ENCODE results near the gene SMTN.
"Not testable (repeated sequence)": the region's sequence is repeated elsewhere in the genome, so short reads cannot be mapped to it uniquely, and the experiment has no call there.

SMTN gene

DNA sequence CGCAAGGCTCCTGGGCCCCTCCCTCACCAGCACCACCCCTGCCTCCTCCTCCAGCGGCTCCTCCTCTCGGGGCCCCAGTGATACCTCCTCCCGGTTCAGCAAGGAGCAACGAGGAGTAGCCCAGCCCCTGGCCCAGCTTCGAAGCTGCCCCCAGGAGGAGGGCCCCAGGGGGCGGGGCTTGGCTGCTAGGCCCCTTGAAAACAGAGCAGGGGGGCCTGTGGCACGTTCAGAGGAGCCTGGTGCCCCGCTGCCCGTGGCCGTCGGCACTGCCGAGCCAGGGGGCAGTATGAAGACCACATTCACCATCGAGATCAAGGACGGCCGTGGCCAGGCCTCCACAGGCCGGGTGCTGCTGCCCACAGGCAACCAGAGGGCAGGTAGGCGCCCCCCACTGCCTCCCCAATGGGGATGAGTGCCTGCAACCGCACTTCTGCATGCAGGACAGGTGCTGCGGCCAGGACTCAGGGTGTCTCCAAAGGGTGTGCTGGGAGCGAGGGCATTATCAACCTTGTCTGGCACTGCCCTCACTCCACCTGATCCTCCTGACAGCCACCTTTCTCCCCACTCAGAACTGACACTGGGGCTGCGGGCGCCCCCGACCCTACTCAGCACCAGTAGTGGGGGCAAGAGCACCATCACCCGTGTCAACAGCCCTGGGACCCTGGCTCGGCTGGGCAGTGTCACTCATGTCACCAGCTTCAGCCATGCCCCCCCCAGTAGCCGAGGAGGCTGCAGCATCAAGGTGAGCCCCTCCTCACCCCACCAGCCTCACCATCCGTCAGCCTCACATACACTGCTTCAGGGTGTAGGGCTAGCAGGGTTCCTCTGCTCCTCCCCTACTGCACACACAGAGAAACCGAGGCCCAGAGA, 10.2 kb downstream of the SMTN start:
- no peak for DNase-seq

DNA sequence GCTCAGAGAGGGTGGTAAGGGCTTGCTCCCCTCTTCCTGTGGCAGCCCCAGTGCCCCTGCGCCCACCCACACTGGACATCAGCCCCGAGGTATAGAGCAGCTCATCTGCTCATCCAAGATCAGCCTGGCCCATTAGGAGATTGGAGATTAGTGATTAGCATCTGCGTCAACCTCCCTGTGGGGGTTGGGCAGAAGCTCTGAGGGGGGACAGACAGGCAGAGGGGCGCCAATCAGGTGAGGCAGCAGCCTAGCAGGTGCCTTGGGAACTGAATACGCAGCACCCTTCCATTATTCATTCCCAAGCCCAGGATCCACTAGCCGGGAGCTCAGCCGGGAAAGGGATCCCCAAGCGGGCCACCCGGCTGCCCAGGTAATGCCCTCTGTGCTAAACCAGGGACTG, 11.0 kb downstream of the SMTN start:
- DNase-seq = no peak

DNA sequence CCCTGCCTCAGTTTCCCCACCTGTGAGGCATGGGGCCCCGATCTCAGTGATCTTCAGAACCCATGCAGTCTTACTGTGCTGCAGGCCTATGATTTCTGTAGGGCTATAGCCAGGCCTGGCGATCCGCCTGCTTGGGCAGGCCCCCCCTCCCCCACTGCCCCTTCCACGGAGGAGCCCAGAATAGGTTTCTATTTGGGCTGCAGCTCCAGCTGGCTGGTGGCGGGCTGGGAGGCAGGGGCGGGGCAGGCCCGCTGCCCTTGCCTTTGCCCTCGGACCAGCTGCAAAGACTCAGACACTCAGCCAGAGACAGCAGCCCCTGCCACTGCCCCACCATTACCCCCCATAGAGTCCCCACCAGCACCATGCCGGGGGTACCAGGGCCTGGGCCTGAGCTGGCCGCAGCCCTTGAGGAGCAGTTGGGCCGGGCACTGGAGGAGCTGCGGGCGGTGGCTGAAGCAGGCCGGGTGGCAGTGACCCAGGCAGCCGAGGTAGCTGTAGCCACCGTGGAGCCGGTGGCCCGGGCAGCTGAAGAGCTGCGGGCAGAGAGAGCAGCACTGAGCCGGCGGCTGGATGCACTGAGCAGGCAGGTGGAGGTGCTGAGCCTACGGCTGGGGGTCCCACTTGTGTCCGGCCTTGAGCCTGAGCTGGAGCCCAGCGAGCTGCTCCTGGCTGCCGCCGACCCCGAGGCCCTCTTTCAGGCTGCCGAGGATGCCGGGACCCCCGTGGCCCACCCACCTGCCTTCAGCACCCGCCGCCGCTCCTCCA, 12.2 kb downstream of the SMTN start:
- DNase-seq = no peak

GRCh38 chr22:31094021-31094551, 13.0 kb downstream of the SMTN start:
- DNase-seq = no peak

- DNase-seq = no peak
Measured at GRCh38 chr22:31094741-31095140, 13.6 kb downstream of the SMTN start.

GRCh38 chr22:31095637-31096249, 14.6 kb downstream of the SMTN start:
- no peak for DNase-seq

DNA sequence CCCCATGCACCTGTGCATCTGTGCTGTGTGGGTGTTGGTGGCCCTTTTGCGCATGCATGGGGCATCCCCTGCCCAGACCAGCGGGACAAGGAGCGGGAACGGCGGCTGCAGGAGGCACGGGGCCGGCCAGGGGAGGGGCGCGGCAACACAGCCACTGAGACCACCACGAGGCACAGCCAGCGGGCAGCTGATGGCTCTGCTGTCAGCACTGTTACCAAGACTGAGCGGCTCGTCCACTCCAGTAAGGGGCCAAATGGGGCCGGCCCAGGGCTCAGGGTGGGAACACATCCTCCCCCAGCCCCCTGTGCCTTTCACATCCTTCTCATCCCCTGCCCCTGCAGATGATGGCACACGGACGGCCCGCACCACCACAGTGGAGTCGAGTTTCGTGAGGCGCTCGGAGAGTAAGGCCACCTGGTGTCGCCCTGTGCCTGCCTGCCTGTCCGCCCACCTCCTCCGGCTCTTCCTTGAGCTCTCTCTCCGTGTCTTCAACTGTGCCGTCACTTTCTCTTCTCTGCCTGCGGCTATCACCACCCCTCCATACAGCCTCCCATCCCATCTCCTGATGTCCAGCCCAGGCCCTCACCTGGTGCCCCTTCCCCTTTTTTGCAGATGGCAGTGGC, 15.7 kb downstream of the SMTN start:
- no peak for DNase-seq

- not testable (repeated sequence) for DNase-seq
Measured at GRCh38 chr22:31097539-31097938, 16.4 kb downstream of the SMTN start.

GRCh38 chr22:31097941-31098631, 17.0 kb downstream of the SMTN start:
- no peak for DNase-seq

- no peak for DNase-seq
Measured at GRCh38 chr22:31098632-31099110, 17.6 kb downstream of the SMTN start.

DNA sequence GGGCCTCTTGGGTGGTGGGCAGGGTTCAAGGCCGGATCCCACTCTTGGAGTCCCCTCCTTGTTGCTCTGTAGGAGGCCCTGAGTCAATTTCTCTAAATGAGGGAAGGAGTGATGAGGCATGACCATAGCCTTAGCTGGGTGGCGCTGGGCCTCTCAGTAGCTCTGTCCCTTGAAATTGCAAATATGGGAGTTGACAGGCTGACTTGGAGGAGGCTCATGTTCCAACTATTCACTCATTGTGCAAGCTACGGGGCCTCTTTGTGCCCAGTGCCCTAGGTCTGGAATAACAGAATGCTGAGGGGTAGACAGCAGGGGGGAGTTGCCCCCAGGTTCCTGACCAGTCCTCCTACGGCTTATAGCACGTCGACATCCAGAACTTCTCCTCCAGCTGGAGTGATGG, 18.3 kb downstream of the SMTN start:
- DNase-seq = no peak

GRCh38 chr22:31099841-31100761, 19.0 kb downstream of the SMTN start:
- DNase-seq = no peak

DNA sequence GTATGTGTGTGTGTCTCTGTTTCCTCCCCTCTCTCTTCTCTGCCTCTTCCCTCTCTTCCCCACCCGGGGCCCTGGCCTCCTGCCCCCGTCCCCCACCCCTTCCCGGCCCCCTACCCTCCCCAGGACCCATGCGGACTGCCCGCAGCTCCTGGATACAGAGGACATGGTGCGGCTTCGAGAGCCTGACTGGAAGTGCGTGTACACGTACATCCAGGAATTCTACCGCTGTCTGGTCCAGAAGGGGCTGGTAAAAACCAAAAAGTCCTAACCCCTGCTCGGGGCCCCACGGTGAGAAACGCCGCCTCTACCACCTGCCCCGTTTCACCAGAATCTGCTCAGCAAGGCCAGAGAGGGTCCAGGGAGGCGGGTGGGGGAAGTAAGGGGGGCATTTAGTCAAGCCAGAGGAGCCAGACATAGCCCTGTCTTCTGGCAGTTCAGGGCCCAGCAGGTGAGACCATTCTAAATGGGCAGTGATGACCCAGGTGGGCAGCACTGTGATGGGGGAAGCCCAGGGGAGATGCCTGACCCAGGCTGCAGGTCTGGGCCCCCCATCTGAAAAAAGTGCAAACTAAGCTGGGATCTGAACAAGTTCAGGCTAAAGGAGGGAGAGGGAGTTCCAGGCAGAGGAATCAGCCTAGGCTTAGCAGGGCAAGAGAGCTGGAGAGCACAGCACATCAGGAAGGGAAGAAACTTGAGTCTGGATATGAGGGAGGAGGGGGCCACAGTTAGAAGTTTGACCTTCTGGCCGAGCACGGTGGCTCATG, 19.8 kb downstream of the SMTN start:
- DNase-seq = no peak

DNA sequence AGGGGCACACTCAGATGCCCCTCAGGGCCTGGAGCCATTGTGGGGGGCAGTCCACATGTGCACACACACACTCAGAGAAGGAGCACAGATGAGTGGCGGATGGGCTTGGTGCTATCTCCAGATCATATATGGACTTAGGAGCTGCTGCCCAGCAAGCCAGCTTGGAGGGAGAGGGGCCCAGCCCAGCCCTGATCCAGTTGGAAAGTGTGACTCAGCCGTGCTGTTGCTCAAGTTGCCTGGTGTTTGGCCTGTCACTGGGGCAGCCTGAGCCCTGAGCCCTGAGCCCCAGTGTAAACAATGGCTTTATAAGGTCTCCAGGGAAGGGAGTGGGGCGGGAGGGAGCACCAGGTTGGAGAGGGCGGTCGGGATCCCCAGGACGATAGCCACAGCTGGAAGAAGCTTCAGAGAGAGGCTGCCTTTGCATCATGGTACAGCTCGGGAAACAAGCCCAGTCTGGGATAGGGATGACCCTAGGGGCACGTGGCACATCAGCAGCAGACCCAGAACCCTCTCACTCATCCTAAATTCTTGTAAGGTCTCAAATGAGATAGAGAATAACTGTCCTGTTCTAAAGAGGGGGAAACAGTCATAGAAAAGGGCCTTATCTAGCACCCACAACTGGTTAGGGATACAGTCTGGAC, 21.4 kb downstream of the SMTN start:
- DNase-seq = no peak

DNA sequence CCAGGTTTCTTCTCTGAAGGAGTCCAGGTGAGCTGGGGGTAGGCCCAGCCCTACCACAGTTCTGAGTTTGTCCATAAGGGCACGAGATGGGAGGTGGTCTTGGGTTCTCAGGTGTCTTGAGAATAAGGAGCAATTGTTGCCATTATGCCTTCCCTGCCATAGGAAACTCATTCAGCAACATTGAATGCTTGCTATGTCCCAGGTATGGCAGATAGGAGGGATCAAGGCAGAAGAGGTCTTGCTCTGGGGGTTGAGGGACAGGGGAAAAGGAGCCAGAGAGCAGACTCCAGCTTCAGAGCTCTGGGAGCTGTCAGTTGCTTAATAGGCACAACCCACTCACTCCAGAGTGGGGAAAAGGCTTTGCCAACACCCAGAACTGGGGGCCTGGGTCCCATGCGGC, 22.0 kb downstream of the SMTN start:
- DNase-seq = no peak

- DNase-seq = no peak
Measured at GRCh38 chr22:31103899-31104694, 23.0 kb downstream of the SMTN start.

DNA sequence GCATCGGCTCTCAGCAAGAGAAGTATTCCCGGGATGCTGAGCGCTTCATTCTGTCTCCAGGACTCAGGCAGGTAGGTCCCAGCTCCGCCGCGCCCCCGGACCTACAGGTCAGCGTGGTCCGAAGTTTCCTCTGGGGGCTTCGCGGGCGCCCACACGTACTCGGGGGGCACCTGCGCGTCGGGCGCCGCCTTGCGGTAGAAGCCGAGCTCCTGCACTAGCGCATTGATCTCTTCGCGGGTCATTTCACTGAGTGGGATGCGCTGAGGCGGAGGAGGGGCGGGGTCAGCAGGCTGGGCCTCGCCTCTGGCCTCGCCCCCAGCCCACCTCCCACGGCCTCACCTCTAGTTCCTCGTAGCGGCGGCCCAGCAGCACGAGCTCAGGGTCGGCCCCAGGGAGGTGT, 23.8 kb downstream of the SMTN start:
- no peak for DNase-seq

- no peak for DNase-seq
Measured at GRCh38 chr22:31105282-31105929, 24.3 kb downstream of the SMTN start.

Data from inflammatory macrophage treated with lipopolysaccharide for 4 hours (primary cell).